HG03280 (cell line): ENCODE measurements around the gene C21orf58.
"Not testable (repeated sequence)": the region's sequence is repeated elsewhere in the genome, so short reads cannot be mapped to it uniquely, and the experiment has no call there.

ENCODE experiments used
- ATAC-seq: cut with Tn5 transposase; IDR thresholded peaks from one replicate; pipeline ENCODE4 v1.9.1; 2021; ENCODE audit warnings: mild to moderate bottlenecking, moderate library complexity; ENCODE audit not compliant: unreplicated experiment

C21orf58 gene

GRCh38 chr21:46323710-46324389 lies at the start of gene C21orf58, which contains the start of gene PCNT:
C21orf58 (minus strand) TSS chr21:46323870; CDS start chr21:46322738, 1,132 bp downstream.
PCNT (plus strand) TSS chr21:46324156; CDS start chr21:46324229, 73 bp downstream.
- peak; percentile 81 for ATAC-seq

GRCh38 chr21:46372947-46373346 lies 49.3 kb upstream of the C21orf58 start:
- ATAC-seq: not testable (repeated sequence)

GRCh38 chr21:46372014-46372485 lies 48.4 kb upstream of the C21orf58 start:
- no peak for ATAC-seq

GRCh38 chr21:46371204-46372013 lies 47.7 kb upstream of the C21orf58 start:
- no peak for ATAC-seq

- ATAC-seq: no peak
Observed at GRCh38 chr21:46369520-46370235, 46.0 kb upstream of the C21orf58 start.

GRCh38 chr21:46368533-46369285 lies 45.0 kb upstream of the C21orf58 start:
- ATAC-seq: peak; percentile 52

GRCh38 chr21:46366966-46367365 lies 43.3 kb upstream of the C21orf58 start:
- no peak for ATAC-seq

GRCh38 chr21:46366561-46366960 lies 42.9 kb upstream of the C21orf58 start:
- ATAC-seq: no peak

GRCh38 chr21:46366091-46366490 lies 42.4 kb upstream of the C21orf58 start:
- no peak for ATAC-seq

- no peak for ATAC-seq
Observed at GRCh38 chr21:46363698-46364097, 40.0 kb upstream of the C21orf58 start.

GRCh38 chr21:46362946-46363345 lies 39.3 kb upstream of the C21orf58 start:
- no peak for ATAC-seq

- no peak for ATAC-seq
Observed at GRCh38 chr21:46361935-46362334, 38.3 kb upstream of the C21orf58 start.

- ATAC-seq: no peak
Observed at GRCh38 chr21:46361176-46361575, 37.5 kb upstream of the C21orf58 start.

- no peak for ATAC-seq
Observed at GRCh38 chr21:46357684-46358425, 34.2 kb upstream of the C21orf58 start.

GRCh38 chr21:46357335-46357604 lies 33.6 kb upstream of the C21orf58 start:
- no peak for ATAC-seq

GRCh38 chr21:46356494-46357334 lies 33.0 kb upstream of the C21orf58 start:
- no peak for ATAC-seq

- no peak for ATAC-seq
Observed at GRCh38 chr21:46356005-46356338, 32.3 kb upstream of the C21orf58 start.

GRCh38 chr21:46355161-46356004 lies 31.7 kb upstream of the C21orf58 start:
- no peak for ATAC-seq
